Measurements from ENCODE around the gene MUC5AC.

MUC5AC gene

GRCh38 chr11:1205121-1205986 lies 47.6 kb downstream of the MUC5AC start:
- Histone ChIP-seq H3K4me1 (ENCODE audit: control insufficient read depth in 1 of 2, insufficient read depth in 1 of 2, low read depth in 1 of 2, low read length in 1 of 2) (no peaks in the 10 kb centered on the region), H3K27me3 (peaks cover 10% of the 10 kb centered on the region), H3K36me3 (no peaks in the 10 kb centered on the region), H3K9me3 (no peaks in the 10 kb centered on the region), H3K27ac (no peak overlapping the region), H3K4me3 (ENCODE audit: low read depth in 1 of 2, low read length in 1 of 2) (no peak overlapping the region)
- TF ChIP-seq CTCF (IDR thresholded peaks at IDR 0.05), result no peak

- no peaks in the 10 kb centered on the region for H3K9me3 ChIP-seq
- H3K27me3 ChIP-seq, result peaks cover 10% of the 10 kb centered on the region
- no peaks in the 10 kb centered on the region for H3K4me1 ChIP-seq (ENCODE audit: control insufficient read depth in 1 of 2, insufficient read depth in 1 of 2, low read depth in 1 of 2, low read length in 1 of 2)
- no peak for TF ChIP-seq CTCF (IDR thresholded peaks at IDR 0.05)
- H3K27ac ChIP-seq, result no peak overlapping the region
- no peaks in the 10 kb centered on the region for H3K36me3 ChIP-seq
- no peak overlapping the region for H3K4me3 ChIP-seq (ENCODE audit: low read depth in 1 of 2, low read length in 1 of 2)
Observed at GRCh38 chr11:1205987-1206331, 48.2 kb downstream of the MUC5AC start.

DNA sequence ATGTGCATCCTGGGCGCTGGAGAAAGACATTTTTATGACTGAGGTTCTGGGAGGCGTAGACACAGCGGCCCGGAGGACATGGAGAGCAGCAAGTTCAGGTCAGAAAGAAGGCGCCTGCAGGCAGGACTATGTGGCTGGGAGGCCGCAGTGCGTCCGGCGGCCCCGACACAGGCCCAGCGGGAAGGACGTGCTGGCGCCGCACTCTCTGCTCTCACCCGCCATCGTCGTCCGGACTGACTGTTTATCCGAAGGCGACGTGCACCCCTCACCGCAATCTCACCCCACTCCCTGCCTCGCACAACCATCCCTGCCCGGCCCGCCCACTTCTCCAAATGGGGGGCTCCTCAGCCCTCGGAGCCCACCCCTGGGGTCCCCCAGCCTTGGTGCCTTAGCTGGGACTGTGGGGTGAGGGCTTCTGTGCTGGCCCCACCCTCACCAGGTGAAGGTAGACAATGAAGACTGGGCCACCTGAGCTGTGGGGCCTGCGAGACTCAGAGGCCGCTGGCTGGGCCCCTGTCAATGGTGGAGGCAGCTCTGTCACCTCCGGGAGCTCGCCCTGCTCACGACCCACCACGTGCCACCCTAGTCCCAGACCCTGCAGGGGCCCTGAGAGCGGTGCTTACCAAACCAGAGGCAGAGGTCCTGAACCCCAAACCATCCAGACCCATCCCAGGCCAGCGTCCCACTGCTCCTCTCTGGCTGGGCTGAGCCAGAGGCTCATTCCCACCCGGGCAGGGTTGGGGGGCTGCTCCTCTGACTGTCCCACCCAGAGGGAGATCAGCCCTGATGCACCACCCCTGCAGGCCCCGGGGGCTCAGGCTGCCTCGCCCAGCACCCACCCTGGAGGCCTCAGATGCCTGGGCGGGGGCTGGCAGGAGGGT lies 48.9 kb downstream of the MUC5AC start:
- H3K36me3 ChIP-seq, result no peaks in the 10 kb centered on the region
- TF ChIP-seq CTCF (IDR thresholded peaks at IDR 0.05), result no peak
- no peaks in the 10 kb centered on the region for H3K9me3 ChIP-seq
- no peak overlapping the region for H3K27ac ChIP-seq
- H3K27me3 ChIP-seq, result peaks cover 10% of the 10 kb centered on the region
- no peak overlapping the region for H3K4me3 ChIP-seq (ENCODE audit: low read depth in 1 of 2, low read length in 1 of 2)
- H3K4me1 ChIP-seq (ENCODE audit: control insufficient read depth in 1 of 2, insufficient read depth in 1 of 2, low read depth in 1 of 2, low read length in 1 of 2), result no peaks in the 10 kb centered on the region

- Histone ChIP-seq H3K27me3 (peaks cover 4% of the 10 kb centered on the region), H3K4me1 (ENCODE audit: control insufficient read depth in 1 of 2, insufficient read depth in 1 of 2, low read depth in 1 of 2, low read length in 1 of 2) (no peaks in the 10 kb centered on the region), H3K27ac (no peak overlapping the region), H3K4me3 (ENCODE audit: low read depth in 1 of 2, low read length in 1 of 2) (no peak overlapping the region), H3K9me3 (no peaks in the 10 kb centered on the region), H3K36me3 (no peaks in the 10 kb centered on the region)
- no peak for TF ChIP-seq CTCF (IDR thresholded peaks at IDR 0.05)
Observed at GRCh38 chr11:1207401-1208143, 49.8 kb downstream of the MUC5AC start.

GRCh38 chr11:1208144-1208393 lies 50.3 kb downstream of the MUC5AC start:
- no peaks in the 10 kb centered on the region for H3K36me3 ChIP-seq
- no peak for TF ChIP-seq CTCF (IDR thresholded peaks at IDR 0.05)
- no peaks in the 10 kb centered on the region for H3K4me1 ChIP-seq (ENCODE audit: control insufficient read depth in 1 of 2, insufficient read depth in 1 of 2, low read depth in 1 of 2, low read length in 1 of 2)
- H3K9me3 ChIP-seq, result no peaks in the 10 kb centered on the region
- no peaks in the 10 kb centered on the region for H3K27me3 ChIP-seq
- H3K27ac ChIP-seq, result no peak overlapping the region
- no peak overlapping the region for H3K4me3 ChIP-seq (ENCODE audit: low read depth in 1 of 2, low read length in 1 of 2)
